HCT116 (cell line): ENCODE measurements around the gene EHBP1. TPM values are rescaled to one million over a fixed set of nuclear protein-coding genes. Genes with fewer than 3 reads are reported as not detected.

Source experiments
- ATAC-seq: fragments of 200-7000 bp; cut with Tn5 transposase; 2 replicates; pipeline ENCODE4 v1.9.1; 2020; ENCODE audit warnings: mild to moderate bottlenecking, moderate library complexity
- BruUV-seq: library from RNA; stranded (reverse); fragments of 400-500 nt; replicated peaks from 2 replicates; lab custom pipeline; 2021; lab: Mats Ljungman, UMichigan
- CTCF ChIA-PET: fragments of 300-600 bp; sonication (Branson Sonifier 250); formaldehyde crosslinking; loops from one replicate; lab custom pipeline; 2021; ENCODE audit warnings: antibody characterized with exemption; lab: Charles Lee
- POLR2A ChIA-PET: fragments of 300-600, 350-600 bp; sonication (Branson Sonifier 250); formaldehyde crosslinking; loops from one replicate; lab custom pipeline; 2021; ENCODE audit warnings: antibody characterized with exemption; lab: Charles Lee
- RAD21 ChIA-PET, 2 experiments: fragments of 300-600 bp; sonication (Branson Sonifier 250); formaldehyde crosslinking; loops; one replicate each; lab custom pipeline; 2023; ENCODE audit warnings: low total read pairs in 2 of 2; ENCODE audit not compliant: uncharacterized antibody in 2 of 2, unreplicated experiment in 2 of 2, low non-redundant PET in 1 of 2; lab: Charles Lee
- DNase-seq: peaks from one replicate; pipeline ENCODE4 v3.0.0-alpha.2; 2010; ENCODE audit warnings: low read depth, low spot score
- H2AFZ ChIP-seq: fragments of 200-600 bp; shearing (Covaris generic), sonication (generic); 2 replicates; pipeline ENCODE4 v1.6.1; 2017; ENCODE audit warnings: low read depth, mixed run types, mixed read lengths, antibody characterized with exemption, low read length; ENCODE audit not compliant: poor library complexity, severe bottlenecking
- H3K27ac ChIP-seq: 2 replicates; pipeline ENCODE4 v1.5.1; 2012; ENCODE audit warnings: low read depth, low read length
- H3K27me3 ChIP-seq: fragments of 200-600 bp; sonication (generic); 2 replicates; pipeline ENCODE4 v1.6.1; 2016; ENCODE audit warnings: mixed run types, low read length, mixed read lengths; ENCODE audit not compliant: insufficient read depth
- H3K36me3 ChIP-seq, 2 experiments: fragments of 200-500 bp in 1 of 2; fragments of 200-600 bp in 1 of 2; sonication (Bioruptor generic) in 1 of 2; sonication (generic) in 1 of 2; 2 replicates each; pipeline versions ENCODE4 v1.5.1 to v1.6.1; 2014 to 2016; ENCODE audit warnings: low read length in 2 of 2, inconsistent platforms in 1 of 2, mixed read lengths in 1 of 2, mixed run types in 1 of 2; ENCODE audit not compliant: insufficient read depth in 2 of 2, control insufficient read depth in 1 of 2
- H3K4me1 ChIP-seq, 2 experiments: fragments of 200-600 bp in 1 of 2; sonication (generic) in 1 of 2; 2 replicates each; pipeline versions ENCODE4 v1.5.1 to v1.6.1; 2012 to 2017; ENCODE audit warnings: low read length in 2 of 2, inconsistent platforms in 1 of 2, mild to moderate bottlenecking in 1 of 2, mixed read lengths in 1 of 2, mixed run types in 1 of 2, moderate library complexity in 1 of 2; ENCODE audit not compliant: insufficient read depth in 2 of 2, control insufficient read depth in 1 of 2
- H3K4me2 ChIP-seq: fragments of 200-600 bp; sonication (generic); 2 replicates; pipeline ENCODE4 v1.6.1; 2017; ENCODE audit warnings: mixed run types, low read length, mixed read lengths
- H3K4me3 ChIP-seq, 2 experiments: fragments of 200-600 bp in 1 of 2; sonication (generic) in 1 of 2; replicated peaks in 1 of 2; 2 replicates each; pipeline ENCODE4 v1.5.1; 2011 to 2016; ENCODE audit warnings: low read length in 2 of 2, control low read depth in 1 of 2, low read depth in 1 of 2, mild to moderate bottlenecking in 1 of 2, mixed read lengths in 1 of 2, mixed run types in 1 of 2
- H3K79me2 ChIP-seq: fragments of 200-600 bp; sonication (generic); 2 replicates; pipeline ENCODE4 v1.6.1; 2017; ENCODE audit warnings: mild to moderate bottlenecking, mixed run types, low read length, moderate library complexity, mixed read lengths; ENCODE audit not compliant: insufficient read depth
- H3K9ac ChIP-seq: fragments of 200-600 bp; sonication (generic); 2 replicates; pipeline ENCODE4 v1.6.1; 2016; ENCODE audit warnings: low read length, mixed read lengths
- H3K9me2 ChIP-seq: fragments of 200-600 bp; sonication (generic), shearing (Covaris generic); 2 replicates; pipeline ENCODE4 v1.6.1; 2017; ENCODE audit warnings: mixed run types, mild to moderate bottlenecking, moderate library complexity; ENCODE audit not compliant: insufficient read depth
- H3K9me3 ChIP-seq, 2 experiments: fragments of 200-500 bp in 1 of 2; fragments of 200-600 bp in 1 of 2; sonication (Bioruptor generic) in 1 of 2; sonication (generic) in 1 of 2; 2 replicates each; pipeline ENCODE4 v1.6.1; 2014 to 2017; ENCODE audit warnings: low read length in 2 of 2, mixed read lengths in 2 of 2, inconsistent platforms in 1 of 2, low read depth in 1 of 2, mild to moderate bottlenecking in 1 of 2, mixed run types in 1 of 2, moderate library complexity in 1 of 2; ENCODE audit not compliant: control insufficient read depth in 1 of 2, insufficient read depth in 1 of 2
- H4K20me1 ChIP-seq: fragments of 200-600 bp; sonication (generic), shearing (Covaris generic); 2 replicates; pipeline ENCODE4 v1.6.1; 2017; ENCODE audit warnings: mixed run types, mild to moderate bottlenecking, moderate library complexity; ENCODE audit not compliant: insufficient read depth
- ATF3 ChIP-seq: IDR thresholded peaks from 2 replicates; pipeline ENCODE4 v1.6.1; 2012
- CBX3 ChIP-seq: IDR thresholded peaks from 2 replicates; pipeline ENCODE4 v1.6.1; 2012; ENCODE audit warnings: low read depth
- EGR1 ChIP-seq: IDR thresholded peaks from 2 replicates; pipeline ENCODE4 v1.6.1; 2012; ENCODE audit warnings: low read depth
- ELF1 ChIP-seq: IDR thresholded peaks from 2 replicates; pipeline ENCODE4 v1.6.1; 2012; ENCODE audit warnings: low read depth, borderline replicate concordance
- EZH2phosphoT487 ChIP-seq: fragments of 200-600 bp; IDR thresholded peaks from 2 replicates; pipeline ENCODE4 v1.6.1; 2018; ENCODE audit warnings: antibody characterized with exemption, borderline replicate concordance
- FOSL1 ChIP-seq: IDR thresholded peaks from 2 replicates; pipeline ENCODE4 v1.6.1; 2012; ENCODE audit warnings: low read depth
- JUND ChIP-seq: IDR thresholded peaks from 2 replicates; pipeline ENCODE4 v1.6.1; 2012
- MAX ChIP-seq: IDR thresholded peaks from 2 replicates; pipeline ENCODE4 v1.6.1; 2012
- POLR2A ChIP-seq: IDR thresholded peaks from 2 replicates; pipeline ENCODE4 v1.7.0; 2011; ENCODE audit warnings: borderline replicate concordance; ENCODE audit not compliant: insufficient read depth, insufficient read length; ENCODE audit errors: extremely low read depth
- POLR2AphosphoS5 ChIP-seq: IDR thresholded peaks from 2 replicates; pipeline ENCODE4 v1.6.1; 2011; ENCODE audit warnings: mild to moderate bottlenecking, low read depth, low read length, moderate library complexity
- RAD21 ChIP-seq: IDR thresholded peaks from 2 replicates; pipeline ENCODE4 v1.6.1; 2012; ENCODE audit warnings: low read depth, mild to moderate bottlenecking
- SP1 ChIP-seq: IDR thresholded peaks from 2 replicates; pipeline ENCODE4 v1.6.1; 2012; ENCODE audit warnings: low read depth
- SRF ChIP-seq: IDR thresholded peaks from 2 replicates; pipeline ENCODE4 v1.6.1; 2012; ENCODE audit warnings: low read depth
- TCF7L2 ChIP-seq: IDR thresholded peaks from 2 replicates; pipeline ENCODE4 v1.7.0; 2011; ENCODE audit warnings: borderline replicate concordance, inconsistent platforms; ENCODE audit not compliant: insufficient read depth, insufficient read length; ENCODE audit errors: extremely low read depth
- ZFX ChIP-seq: fragments of 450-650 bp; IDR thresholded peaks from 2 replicates; pipeline ENCODE4 v1.6.1; 2017
- intact Hi-C: fragments of 100-400 bp; cut with micrococcal nuclease; formaldehyde crosslinking; loops from 2 replicates; pipeline ENCODE4 v1.10.0; 2022
- total RNA-seq: library from RNA; stranded (reverse); gene quantifications from one replicate; pipeline ENCODE4 v1.2.1, GENCODE V29; 2021; ENCODE audit not compliant: unreplicated experiment
- TF ChIP-seq, protein P1 (sequence below), 3 experiments: fragments of 200-600 bp in 1 of 3; sonication (generic) in 1 of 3; IDR thresholded peaks in 2 of 3; conservative IDR thresholded peaks in 1 of 3; 2 replicates each; pipeline ENCODE4 v1.5.1; 2012 to 2017; ENCODE audit warnings: low read depth in 2 of 3, low read length in 2 of 3, antibody characterized with exemption in 1 of 3, borderline replicate concordance in 1 of 3, control low read depth in 1 of 3, mild to moderate bottlenecking in 1 of 3, mixed read lengths in 1 of 3, mixed run types in 1 of 3, moderate library complexity in 1 of 3; ENCODE audit not compliant: insufficient read depth in 1 of 3
- TF ChIP-seq, protein P2 (sequence below): IDR thresholded peaks from 2 replicates; pipeline ENCODE4 v1.6.1; 2012; ENCODE audit warnings: low read depth

Gene EHBP1
- total RNA-seq, 1 experiment from 2014 or later: 89.9 TPM

DNA sequence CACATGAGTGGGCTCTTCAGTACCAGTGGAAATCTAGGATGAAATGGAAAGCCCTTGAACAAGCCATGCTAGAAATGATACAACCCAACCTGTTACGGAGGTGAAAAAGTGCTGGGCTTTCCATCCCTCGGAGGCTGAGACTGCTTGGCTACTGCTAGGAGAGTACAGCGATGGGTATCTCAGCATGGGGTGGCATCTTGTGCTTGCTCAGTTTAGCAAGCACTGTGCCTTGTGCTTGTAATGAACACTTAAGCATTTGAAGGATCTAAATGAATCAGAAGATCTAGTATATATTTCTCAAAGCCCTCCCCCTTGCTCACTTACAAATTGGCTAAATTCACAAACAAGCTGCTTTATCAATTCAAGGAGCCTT lies 44.3 kb upstream of the EHBP1 start:
- TF ChIP-seq JUND (no peak), CBX3 (no peak), TCF7L2 (no peak)
- H3K36me3 ChIP-seq: no peaks in the 10 kb centered on the region
- RAD21 ChIA-PET: no interaction called here
- no peaks in the 10 kb centered on the region for H4K20me1 ChIP-seq
- intact Hi-C loops: no loop called here
- no peaks in the 10 kb centered on the region for H3K9me3 ChIP-seq
- H3K27me3 ChIP-seq: no peaks in the 10 kb centered on the region
- H3K27ac ChIP-seq: no peak overlapping the region
- H3K4me1 ChIP-seq: no peaks in the 10 kb centered on the region
- no peak overlapping the region for H3K4me3 ChIP-seq
- DNase-seq (no peak), ATAC-seq (no peak)
- no peaks in the 10 kb centered on the region for H3K79me2 ChIP-seq
- BruUV-seq: no TSS peak
- POLR2A ChIA-PET: interaction anchor here (0.8 to 1.2 kb wide), 2 partner anchors 44 to 83 kb away, joined by 5 read pairs; partner anchors contain the start of gene EHBP1
- no peak overlapping the region for H3K9ac ChIP-seq
- CTCF ChIA-PET: no interaction called here
- H3K4me2 ChIP-seq: no peak overlapping the region
- no peak overlapping the region for H2AFZ ChIP-seq
- H3K9me2 ChIP-seq: no peaks in the 10 kb centered on the region

DNA sequence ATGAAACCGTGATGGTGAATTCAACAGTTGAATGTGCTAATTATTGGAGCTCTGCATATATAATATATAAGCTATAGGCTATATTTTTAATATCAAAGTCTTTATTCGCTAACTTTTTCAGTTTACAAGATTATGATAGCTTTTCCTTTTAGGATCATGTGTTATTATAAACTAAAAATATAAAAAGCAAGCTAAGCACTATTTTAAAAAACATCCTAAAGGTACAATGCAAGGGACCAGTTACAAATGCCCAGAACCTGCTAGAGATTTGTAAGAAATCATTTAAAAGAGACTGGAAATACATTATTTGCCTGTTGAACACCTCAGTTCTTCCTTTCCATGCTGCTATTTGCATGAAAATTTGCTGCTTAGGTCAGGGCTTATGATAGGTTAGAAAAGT lies 43.4 kb upstream of the EHBP1 start:
- Histone ChIP-seq H3K27ac (no peak overlapping the region), H3K9ac (no peak overlapping the region), H3K9me3 (no peaks in the 10 kb centered on the region), H3K4me1 (no peaks in the 10 kb centered on the region), H3K9me2 (no peaks in the 10 kb centered on the region), H4K20me1 (no peaks in the 10 kb centered on the region), H3K4me3 (no peak overlapping the region), H2AFZ (peak overlapping the region; percentile 43), H3K79me2 (no peaks in the 10 kb centered on the region), H3K36me3 (no peaks in the 10 kb centered on the region), H3K4me2 (no peak overlapping the region), H3K27me3 (no peaks in the 10 kb centered on the region)
- ChIA-PET RAD21 (no interaction called here), POLR2A (interaction anchor here (1.2 kb wide), 1 partner anchor 43 kb away, joined by 5 read pairs; the partner anchor contains the start of gene EHBP1), CTCF (no interaction called here)
- TF ChIP-seq MAX: no peak
- TF ChIP-seq POLR2A: no peak
- no peak for TF ChIP-seq ATF3
- no peak for TF ChIP-seq RAD21
- TF ChIP-seq ZFX: no peak
- no peak for TF ChIP-seq FOSL1
- no peak for TF ChIP-seq JUND
- no peak for TF ChIP-seq SP1
- TF ChIP-seq, protein P1, sequence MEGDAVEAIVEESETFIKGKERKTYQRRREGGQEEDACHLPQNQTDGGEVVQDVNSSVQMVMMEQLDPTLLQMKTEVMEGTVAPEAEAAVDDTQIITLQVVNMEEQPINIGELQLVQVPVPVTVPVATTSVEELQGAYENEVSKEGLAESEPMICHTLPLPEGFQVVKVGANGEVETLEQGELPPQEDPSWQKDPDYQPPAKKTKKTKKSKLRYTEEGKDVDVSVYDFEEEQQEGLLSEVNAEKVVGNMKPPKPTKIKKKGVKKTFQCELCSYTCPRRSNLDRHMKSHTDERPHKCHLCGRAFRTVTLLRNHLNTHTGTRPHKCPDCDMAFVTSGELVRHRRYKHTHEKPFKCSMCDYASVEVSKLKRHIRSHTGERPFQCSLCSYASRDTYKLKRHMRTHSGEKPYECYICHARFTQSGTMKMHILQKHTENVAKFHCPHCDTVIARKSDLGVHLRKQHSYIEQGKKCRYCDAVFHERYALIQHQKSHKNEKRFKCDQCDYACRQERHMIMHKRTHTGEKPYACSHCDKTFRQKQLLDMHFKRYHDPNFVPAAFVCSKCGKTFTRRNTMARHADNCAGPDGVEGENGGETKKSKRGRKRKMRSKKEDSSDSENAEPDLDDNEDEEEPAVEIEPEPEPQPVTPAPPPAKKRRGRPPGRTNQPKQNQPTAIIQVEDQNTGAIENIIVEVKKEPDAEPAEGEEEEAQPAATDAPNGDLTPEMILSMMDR (IDR thresholded peaks at IDR 0.05 in 2 of 3, conservative IDR thresholded peaks at IDR 0.05 in 1 of 3; ENCODE audit: borderline replicate concordance in 1 of 3, insufficient read depth in 1 of 3, low read depth in 2 of 3, low read length in 2 of 3): no peak
- TF ChIP-seq POLR2AphosphoS5: no peak
- TF ChIP-seq SRF: no peak
- TF ChIP-seq, protein P2, sequence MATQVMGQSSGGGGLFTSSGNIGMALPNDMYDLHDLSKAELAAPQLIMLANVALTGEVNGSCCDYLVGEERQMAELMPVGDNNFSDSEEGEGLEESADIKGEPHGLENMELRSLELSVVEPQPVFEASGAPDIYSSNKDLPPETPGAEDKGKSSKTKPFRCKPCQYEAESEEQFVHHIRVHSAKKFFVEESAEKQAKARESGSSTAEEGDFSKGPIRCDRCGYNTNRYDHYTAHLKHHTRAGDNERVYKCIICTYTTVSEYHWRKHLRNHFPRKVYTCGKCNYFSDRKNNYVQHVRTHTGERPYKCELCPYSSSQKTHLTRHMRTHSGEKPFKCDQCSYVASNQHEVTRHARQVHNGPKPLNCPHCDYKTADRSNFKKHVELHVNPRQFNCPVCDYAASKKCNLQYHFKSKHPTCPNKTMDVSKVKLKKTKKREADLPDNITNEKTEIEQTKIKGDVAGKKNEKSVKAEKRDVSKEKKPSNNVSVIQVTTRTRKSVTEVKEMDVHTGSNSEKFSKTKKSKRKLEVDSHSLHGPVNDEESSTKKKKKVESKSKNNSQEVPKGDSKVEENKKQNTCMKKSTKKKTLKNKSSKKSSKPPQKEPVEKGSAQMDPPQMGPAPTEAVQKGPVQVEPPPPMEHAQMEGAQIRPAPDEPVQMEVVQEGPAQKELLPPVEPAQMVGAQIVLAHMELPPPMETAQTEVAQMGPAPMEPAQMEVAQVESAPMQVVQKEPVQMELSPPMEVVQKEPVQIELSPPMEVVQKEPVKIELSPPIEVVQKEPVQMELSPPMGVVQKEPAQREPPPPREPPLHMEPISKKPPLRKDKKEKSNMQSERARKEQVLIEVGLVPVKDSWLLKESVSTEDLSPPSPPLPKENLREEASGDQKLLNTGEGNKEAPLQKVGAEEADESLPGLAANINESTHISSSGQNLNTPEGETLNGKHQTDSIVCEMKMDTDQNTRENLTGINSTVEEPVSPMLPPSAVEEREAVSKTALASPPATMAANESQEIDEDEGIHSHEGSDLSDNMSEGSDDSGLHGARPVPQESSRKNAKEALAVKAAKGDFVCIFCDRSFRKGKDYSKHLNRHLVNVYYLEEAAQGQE: no peak
- no peak for TF ChIP-seq EGR1
- no peak for TF ChIP-seq EZH2phosphoT487
- TF ChIP-seq ELF1: no peak
- DNase-seq: no peak
- no TSS peak for BruUV-seq
- no peak for ATAC-seq
- intact Hi-C loops: no loop called here
